IPS-11a (cell line): Measurements from ENCODE around the gene CD99L2.
A peak's percentile ranks its signal among the peaks of the same experiment; 100 is the strongest.
"Not testable (repeated sequence)": the region's sequence is repeated elsewhere in the genome, so short reads cannot be mapped to it uniquely, and the experiment has no call there.

Source experiments
- H3K4me3 ChIP-seq: one replicate; pipeline ENCODE4 v1.5.1; 2013; ENCODE audit warnings: low read depth, low read length, control low read depth

CD99L2 gene

DNA sequence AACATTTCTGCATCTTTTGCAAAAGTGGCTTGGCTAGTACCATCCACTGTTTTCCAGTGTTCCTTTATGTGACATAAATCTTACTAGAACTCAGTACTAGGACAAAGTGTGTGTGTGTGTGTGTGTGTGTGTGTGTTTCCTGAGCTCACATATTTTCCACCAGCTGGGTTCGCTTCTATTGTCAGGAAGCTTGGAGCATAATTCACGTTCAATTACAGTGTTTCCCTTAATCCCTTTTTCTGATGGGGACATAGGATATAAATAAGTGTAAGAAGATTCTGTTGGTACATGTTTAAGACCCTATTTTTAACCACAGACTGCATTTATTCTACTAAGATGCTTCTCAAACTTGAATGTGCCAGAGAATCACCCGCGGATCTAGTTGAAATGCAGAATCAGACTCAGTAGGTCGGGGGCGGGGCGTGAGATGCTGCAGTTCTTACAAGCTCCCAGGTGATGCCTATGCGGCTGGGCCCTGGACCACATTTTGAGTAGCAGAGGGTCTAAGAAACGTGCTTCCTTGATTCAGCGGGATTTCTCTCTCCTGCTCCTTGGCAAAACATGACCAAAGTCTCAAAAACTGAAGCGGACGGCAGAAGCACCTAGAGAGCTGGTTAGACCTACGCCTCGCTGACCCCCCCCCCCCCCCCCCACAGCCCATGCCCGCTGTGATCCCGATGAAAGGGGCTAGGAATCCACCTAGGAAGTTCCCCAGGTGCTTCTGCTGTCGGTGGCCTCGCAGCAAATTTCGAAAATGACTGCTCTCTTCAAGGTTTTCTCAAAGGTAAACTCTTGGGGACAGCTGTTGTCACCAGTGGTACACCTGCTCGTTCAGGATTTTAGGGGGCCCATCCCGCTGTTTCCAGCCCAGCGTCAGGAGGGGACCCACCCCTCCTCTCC, 797 bp downstream of the CD99L2 start:
- peak overlapping the region; percentile 43 for H3K4me3 ChIP-seq

DNA sequence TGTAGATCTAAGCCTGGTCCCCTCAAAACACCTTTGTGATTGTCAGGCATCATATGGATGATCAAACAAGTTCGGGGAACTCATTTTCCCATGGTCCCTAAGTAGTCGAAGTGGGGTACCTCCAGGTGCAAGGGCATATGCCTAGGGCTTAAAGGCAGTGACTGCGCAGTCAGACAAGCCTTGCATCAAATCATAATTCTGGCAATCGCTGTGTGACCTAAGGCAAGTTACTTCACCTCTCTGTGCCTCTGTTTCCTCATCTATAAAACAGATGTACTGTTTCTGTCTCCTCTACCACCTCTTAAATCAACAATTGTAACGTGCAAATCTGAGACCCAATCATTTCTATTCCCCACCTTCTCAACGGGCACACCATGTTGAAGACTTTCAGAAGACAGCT, 1.8 kb downstream of the CD99L2 start:
- no peak overlapping the region for H3K4me3 ChIP-seq

DNA sequence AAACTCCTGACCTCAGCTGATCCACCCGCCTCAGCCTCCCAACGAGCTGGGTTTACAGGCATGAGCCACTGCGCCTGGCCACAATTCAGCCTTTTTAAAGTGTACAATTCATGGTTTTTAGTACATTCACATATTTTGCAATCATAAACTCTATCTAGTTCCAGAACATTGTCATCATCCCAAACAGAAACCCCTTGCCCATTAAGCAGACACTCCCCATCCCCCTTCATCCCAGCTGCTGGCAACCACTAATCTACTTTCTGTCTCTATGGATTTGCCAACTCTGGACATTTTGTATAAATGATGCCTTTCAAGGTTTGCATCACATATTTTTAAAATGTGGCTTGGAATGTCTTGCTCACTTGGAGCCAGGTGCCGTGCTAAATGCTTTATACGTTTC, 4.5 kb downstream of the CD99L2 start:
- H3K4me3 ChIP-seq: no peak overlapping the region

DNA sequence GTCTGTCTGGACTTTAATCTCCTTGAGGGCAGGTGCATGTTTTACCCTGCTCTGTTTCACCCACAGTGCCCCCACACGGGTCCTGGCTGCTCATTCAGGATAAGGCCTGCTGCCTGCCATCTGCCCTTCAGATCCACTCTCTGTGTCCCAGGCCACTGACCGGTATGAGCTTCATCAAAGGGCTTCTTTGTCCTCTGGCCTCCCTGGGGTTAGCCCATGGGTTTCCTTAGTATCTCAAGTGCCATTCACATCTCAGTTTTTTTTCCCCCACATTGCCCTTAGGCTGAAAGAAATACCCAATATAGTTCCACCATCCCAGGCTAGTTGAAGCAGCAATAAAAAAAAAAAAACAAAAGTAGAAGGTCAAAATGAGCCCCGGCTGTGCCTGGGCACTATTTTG, 9.3 kb downstream of the CD99L2 start:
- H3K4me3 ChIP-seq: no peak overlapping the region

DNA sequence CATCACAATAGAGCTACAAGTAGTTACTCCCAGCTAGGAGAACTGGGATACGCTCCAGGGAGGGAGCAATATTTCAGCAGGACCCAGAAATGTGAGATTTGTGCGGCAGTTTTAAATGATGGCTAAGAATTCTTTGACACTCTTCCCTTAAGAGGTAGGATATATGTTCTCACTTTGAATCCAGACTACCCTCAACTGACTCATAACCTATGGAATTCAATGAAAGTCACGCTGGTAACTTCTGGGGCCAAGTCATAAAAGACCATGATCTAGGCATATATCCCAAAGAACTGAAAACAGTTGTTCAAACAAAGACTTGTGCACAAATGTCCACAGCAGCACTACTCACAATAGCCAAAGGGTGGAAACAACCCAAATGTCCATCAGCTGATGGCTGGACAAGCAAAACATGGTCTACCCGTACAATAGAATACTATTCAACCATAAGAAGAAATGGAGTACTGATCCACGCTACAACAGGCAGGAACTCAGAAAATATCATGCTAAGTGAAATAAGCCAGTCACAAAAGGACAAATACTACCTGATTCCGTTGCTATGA, 10.5 kb downstream of the CD99L2 start:
- no peak overlapping the region for H3K4me3 ChIP-seq

DNA sequence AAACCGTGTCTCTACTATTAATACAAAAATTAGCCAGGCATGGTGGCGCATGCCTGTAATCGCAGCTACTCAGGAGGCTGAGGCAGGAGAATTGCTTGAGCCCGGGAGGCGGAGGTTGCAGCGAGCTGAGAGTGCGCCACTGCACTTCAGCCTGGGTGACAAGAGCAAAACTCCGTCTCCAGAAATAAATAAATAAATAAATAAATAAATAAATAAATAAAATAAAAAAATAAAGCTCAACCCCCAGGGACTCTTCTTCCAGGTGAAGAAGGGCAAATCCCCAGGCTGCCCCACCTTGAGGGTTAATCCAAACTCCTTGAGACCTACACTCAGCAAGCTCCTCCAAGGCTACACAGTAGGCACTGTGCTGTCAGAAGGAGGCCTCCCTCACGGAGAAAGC, 11.2 kb downstream of the CD99L2 start:
- not testable (repeated sequence) for H3K4me3 ChIP-seq

DNA sequence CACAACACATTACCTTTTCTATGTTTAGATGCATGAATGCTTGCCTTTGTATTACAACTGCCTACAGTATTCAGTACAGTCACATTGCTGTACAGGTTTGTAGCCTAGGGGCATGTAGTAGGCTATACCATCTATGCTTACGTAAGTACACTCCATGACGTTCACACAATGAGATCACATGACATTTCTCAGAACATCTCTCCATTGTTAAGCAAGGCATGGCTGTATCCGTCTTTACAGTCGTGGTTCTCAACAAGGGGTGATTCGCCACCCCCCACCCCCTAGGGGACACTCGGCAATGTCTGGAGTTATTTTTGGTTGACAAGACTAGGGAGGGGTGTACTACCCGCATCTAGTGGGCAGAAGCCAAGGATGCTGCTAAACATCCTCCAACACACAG, 12.1 kb downstream of the CD99L2 start:
- no peak overlapping the region for H3K4me3 ChIP-seq

DNA sequence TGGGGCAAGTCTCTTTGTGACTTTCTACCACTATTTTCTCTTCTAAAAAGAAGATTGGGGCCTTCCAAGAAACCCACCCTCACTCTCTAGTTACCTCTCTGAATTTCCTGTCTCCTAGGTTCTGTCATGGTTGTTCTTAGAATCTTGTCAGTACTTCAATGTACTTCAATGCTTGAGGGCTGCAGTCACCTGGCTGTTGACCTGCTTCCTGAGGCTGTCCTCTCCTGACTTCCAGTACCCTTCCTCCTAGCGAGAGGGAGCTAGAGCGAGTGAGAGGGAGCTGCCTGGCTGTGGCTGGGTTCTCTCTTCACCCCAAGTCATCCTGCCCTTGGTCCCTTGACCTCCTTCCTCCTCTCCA, 17.7 kb downstream of the CD99L2 start:
- H3K4me3 ChIP-seq: no peak overlapping the region

DNA sequence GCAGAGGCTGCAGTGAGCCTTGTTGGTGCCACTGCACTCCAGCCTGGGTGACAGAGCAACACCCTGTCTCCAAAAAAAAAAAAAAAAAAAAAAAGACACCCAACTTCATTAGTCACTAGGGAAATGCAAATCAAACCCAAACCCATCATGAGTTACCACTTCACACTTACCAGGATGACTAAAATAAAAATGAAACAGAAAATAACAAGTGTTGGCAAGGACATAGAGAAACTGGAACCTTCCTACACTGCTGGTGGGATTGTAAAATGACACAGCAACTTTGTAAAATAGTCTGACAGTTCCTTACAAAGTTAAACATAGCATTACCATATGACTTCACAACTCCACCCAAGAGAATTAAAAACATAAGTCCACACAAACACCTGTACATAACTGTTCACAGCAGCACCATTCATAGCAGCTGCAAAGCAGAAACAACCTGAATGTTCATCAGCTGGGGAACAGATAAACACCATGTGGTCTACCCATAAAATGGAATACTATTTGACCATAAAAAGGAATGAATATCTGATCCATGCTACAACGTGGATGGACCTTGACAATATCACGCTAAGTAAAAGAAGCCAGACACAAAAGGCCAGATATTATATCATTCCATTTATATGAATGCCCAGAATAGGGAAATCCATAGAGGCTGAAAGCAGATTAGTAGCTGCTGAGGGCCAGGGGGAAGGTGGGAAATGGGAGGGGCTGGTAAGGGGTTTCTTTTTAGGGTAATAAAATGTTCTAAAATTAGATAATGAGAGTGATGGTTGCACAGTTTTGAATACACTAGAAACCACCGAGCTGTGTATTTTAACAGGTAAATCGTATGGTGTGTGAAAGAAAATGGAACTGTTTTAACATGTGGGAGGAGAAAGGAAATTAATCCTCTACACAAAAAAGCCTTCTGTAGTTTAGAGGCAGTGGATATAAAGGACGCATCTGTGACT, 18.3 kb downstream of the CD99L2 start:
- no peak overlapping the region for H3K4me3 ChIP-seq

DNA sequence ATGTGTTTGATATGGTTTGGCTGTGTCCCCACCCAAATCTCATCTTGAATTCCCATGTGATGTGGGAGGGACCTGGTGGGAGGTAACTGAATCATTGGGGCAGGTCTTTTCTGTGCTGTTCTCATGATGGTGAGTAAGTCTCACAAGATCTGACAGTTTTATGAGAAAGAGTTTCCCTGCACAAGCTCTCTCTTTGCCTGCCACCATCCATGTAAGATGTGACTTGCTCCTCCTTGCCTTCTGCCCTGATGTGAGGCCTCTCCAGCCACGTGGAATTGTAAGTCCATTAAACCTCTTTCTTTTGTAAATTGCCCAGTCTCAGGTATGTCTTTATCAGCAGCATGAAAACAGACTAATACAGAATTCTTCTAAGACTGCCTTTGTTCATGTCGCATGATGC, 22.8 kb downstream of the CD99L2 start:
- not testable (repeated sequence) for H3K4me3 ChIP-seq

DNA sequence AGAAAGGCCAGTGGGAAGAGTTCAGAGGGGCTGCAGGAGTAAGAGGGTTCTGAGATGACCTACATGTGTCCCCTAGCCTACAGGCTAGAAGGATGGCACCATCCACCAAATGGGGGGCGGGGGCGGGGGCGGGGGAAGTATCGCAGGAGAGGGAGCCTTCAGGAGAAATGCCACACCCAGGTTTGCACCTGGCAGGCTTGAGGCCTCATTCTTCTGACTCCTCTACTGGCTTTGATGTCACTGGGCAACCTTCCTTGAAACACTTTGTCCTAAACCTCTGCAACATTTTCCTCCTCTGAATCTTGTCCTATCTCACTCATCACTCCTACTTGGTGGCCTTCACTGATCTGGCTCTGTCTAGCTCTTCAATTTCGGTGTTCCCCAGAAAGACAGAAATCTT, 24.0 kb downstream of the CD99L2 start:
- H3K4me3 ChIP-seq: no peak overlapping the region

DNA sequence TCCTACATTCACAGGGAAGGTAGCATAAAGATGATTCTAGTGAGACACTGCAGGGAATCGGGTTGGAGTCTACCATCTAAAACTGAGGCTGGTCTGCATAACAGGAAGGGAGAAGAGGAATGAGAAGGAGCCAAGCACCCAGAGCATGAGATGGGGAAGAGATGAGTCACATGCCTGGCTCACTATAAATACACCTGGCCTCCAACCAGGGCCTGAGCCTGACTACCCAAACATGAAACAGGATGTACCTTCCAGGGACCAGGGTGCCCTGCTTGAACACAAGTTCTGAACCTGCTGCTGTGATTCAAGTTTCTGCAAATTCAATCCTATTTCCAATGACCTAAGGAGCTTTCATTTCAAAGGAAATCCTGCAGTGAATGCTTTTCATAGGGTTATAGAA, 24.9 kb downstream of the CD99L2 start:
- H3K4me3 ChIP-seq: no peak overlapping the region

DNA sequence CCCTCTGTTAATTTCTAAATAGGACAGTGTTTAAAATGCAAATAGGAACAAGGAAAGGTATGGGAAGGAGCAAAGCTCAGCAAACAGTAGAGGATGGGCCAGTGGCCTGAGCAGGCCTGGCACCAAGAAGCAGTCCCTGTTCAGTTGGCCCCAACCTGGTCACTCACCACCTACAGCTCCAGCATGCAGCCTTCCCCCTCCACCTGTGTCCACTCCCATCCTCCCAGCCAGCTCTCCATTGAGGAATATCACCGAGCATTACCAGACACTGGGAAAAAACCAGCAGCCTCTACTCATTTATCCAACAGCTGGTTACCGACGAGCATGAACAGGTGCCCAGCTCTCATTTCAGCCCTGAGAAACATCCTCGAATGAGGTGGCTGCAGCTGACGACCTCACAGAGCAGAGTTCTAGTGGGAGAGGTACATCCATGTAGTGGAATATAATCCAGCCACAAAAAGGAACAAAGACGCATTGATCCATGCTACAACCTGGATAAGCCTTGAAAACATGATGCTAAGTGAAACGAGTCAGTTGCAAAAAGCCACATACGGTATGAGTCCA, 25.6 kb downstream of the CD99L2 start:
- no peak overlapping the region for H3K4me3 ChIP-seq

DNA sequence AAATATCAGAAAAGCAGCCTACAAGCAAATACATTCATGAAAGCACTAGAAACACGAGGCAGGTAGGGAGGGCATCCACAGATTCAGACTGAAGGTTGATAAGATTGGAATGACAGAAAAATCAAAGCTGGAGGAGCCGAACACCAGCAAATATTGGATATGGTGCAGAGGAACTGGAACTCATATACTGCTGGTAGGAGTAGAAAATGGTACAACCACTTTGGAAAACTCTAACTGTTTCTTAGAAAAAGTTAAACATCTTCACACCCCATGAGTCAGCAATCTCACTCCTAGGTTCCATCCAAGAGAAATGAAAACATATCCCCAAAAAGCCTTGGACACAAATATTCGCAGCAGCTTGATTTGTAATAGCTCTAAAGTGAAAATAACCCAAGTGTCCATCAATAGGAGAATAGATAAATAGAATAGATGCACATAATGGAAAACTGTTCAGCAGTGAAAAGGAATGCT, 27.1 kb downstream of the CD99L2 start:
- no peak overlapping the region for H3K4me3 ChIP-seq

DNA sequence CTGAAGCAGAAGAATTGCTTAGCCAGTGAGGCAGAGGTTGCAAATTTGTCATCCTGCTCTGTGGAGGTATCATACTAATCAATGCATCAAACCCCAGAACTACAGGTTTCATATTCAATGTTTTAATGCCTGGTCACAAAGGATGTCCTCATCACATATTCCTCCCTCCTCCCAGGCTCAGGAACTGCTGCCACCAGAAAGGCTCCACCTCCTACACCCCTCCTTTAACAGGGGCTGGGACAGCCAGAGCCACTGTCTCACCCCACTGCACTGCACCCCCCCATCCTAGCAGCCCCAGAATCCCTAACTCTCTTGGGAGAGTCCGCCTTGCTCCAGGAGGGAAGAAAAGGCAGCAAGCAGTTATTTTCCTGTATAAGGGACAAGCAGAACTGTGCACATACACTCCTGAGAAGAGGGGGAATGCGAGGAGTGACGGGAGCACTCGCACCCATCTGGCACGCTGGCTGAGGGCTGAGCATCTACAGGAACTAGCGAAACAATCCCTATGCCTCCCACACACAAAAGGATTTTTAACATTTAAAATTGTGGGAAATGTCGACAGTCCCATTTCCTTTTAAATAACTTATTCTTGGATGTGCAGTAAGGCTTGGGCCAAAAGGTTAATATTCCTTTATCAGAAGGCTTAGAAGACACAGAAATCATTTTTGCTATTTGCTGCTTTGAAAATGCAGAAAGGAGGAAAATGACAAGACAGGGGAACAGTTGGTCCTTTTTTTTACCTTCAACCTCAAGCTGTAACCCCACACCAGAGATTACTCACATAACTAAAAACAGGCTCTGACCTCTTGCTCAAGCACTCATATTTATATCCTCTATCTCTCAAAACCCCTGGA, 27.8 kb downstream of the CD99L2 start:
- no peak overlapping the region for H3K4me3 ChIP-seq

DNA sequence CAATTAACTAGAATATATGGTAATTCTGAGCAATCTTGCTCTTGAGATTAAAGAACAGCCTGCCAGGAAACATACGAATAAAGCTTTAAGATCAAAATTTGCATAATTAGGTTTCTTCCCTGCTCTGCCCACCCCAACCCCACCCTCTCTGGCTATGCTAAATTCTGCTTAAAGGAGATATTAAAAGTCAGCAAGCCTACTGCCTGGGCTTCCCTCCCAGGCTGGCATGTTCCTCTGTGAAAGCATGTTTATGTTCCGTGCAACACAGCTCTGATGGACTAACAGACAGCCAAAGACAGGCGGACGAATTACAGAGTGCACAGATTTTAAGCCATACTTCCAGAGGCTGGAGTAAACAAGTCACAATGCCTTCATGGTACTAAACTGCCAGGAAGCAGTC, 28.4 kb downstream of the CD99L2 start:
- no peak overlapping the region for H3K4me3 ChIP-seq

DNA sequence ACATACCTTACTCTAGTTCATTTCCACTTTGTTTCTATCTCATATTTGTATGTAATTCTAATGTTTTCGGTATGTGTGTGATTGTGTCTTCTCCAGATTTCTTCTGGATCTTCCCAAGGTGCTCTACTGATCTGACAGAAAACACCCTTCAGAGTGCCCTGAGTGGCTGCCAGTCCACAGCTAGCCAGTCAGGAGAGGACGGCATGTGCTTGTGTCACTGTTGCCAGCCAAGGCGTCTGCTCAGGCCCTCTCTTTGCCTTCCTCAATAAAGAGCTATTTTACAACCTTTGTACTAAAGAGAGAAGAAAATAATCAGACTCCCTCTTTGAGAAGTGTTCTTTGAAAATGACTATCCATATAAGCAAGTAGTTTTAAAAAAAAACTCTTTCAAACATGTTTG, 29.0 kb downstream of the CD99L2 start:
- H3K4me3 ChIP-seq: no peak overlapping the region

DNA sequence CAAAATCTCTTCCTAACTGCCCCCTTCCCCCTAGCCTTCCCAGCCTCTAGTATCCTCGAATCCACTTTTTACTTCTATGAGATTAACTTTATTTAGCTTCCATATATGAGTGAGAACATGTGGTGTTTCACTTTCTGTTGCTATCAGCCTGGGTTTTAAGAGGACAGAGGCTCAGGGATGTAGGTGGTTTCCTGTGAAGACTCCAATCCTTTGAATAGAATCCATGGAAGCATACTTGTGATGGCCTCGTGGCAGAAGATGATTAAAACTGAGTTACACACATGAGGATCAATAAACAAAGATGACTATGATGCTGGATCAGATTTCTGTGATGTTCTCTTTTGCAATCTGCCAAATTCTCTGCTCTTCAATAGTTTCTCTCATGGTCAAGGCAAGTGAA, 29.8 kb downstream of the CD99L2 start:
- H3K4me3 ChIP-seq: no peak overlapping the region

DNA sequence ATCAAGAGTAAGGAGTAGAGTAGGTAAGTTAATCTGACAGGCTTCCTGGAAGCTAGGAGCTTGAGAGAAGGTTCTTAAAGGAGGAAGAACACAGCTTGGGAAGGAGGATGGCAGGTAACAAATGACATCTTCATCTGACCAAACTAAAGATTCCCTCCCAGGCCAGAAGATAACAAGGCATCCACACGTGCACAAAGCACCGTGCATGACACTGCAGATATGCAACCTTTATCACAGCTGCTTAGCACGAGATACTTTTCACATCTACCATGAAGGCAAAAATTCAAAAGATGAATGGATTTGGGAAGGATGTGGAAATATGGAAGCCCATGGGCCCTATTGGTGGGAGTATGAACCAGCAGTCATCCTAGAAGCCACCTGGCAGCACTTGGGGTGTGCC, 34.3 kb downstream of the CD99L2 start:
- H3K4me3 ChIP-seq: no peak overlapping the region

DNA sequence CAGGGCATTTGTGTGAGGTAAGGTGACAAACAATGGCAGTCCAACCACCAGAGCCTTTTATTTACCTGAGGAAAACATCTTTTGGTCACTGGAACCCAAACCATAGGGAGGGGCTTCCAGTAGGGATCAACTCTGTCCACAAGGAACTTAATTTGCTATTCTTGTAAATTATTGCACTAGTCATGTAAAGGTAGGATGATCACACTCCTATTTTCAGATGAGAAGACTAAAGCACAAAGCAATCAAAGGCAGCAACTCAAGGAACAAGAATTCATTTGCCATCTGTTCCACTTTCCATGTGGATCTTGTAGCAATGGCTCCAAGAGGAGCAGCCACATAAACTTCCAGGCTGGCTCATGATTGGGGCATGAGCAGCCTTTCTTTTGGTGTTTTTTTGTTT, 35.3 kb downstream of the CD99L2 start:
- H3K4me3 ChIP-seq: no peak overlapping the region
